ENCODE data around the gene MYO18A.

Gene MYO18A

GRCh38 chr17:29041571-29041970 lies 138.6 kb downstream of the MYO18A start:
- Histone ChIP-seq H3K27ac (ENCODE audit: low read depth in 2 of 2, low read length in 2 of 2) (no peak overlapping the region), H3K36me3 (ENCODE audit: control insufficient read depth in 2 of 2, insufficient read depth in 2 of 2, low read length in 2 of 2) (no peaks in the 10 kb centered on the region), H3K4me1 (ENCODE audit: control insufficient read depth in 2 of 2, insufficient read depth in 2 of 2, low read length in 2 of 2) (peaks cover 3 to 4% of the 10 kb centered on the region in 2 donors), H3K9ac (ENCODE audit: low read depth in 1 of 2, low read length in 2 of 2) (no peak overlapping the region), H3K27me3 (ENCODE audit: control insufficient read depth in 2 of 2, insufficient read depth in 2 of 2, low read length in 2 of 2) (peaks cover 0 to 3% of the 10 kb centered on the region in 2 donors), H3K4me3 (ENCODE audit: low read length in 2 of 2) (no peak overlapping the region), H3K9me3 (ENCODE audit: control insufficient read depth in 2 of 2, low read length in 2 of 2) (no peaks in the 10 kb centered on the region)

- no peaks in the 10 kb centered on the region for H3K9me3 ChIP-seq (ENCODE audit: control insufficient read depth in 2 of 2, low read length in 2 of 2)
- H3K4me3 ChIP-seq (ENCODE audit: low read length in 2 of 2) = no peak overlapping the region
- H3K9ac ChIP-seq (ENCODE audit: low read depth in 1 of 2, low read length in 2 of 2) = no peak overlapping the region
- H3K4me1 ChIP-seq (ENCODE audit: control insufficient read depth in 2 of 2, insufficient read depth in 2 of 2, low read length in 2 of 2) = peaks cover 3 to 4% of the 10 kb centered on the region in 2 donors
- H3K27me3 ChIP-seq (ENCODE audit: control insufficient read depth in 2 of 2, insufficient read depth in 2 of 2, low read length in 2 of 2) = peaks cover 0 to 5% of the 10 kb centered on the region in 2 donors
- H3K36me3 ChIP-seq (ENCODE audit: control insufficient read depth in 2 of 2, insufficient read depth in 2 of 2, low read length in 2 of 2) = no peaks in the 10 kb centered on the region
- H3K27ac ChIP-seq (ENCODE audit: low read depth in 2 of 2, low read length in 2 of 2) = no peak overlapping the region
Observed at GRCh38 chr17:29041091-29041490, 139.1 kb downstream of the MYO18A start.

- Histone ChIP-seq H3K27me3 (ENCODE audit: control insufficient read depth in 2 of 2, insufficient read depth in 2 of 2, low read length in 2 of 2) (peaks cover 0 to 6% of the 10 kb centered on the region in 2 donors), H3K9ac (ENCODE audit: low read depth in 1 of 2, low read length in 2 of 2) (no peak overlapping the region), H3K27ac (ENCODE audit: low read depth in 2 of 2, low read length in 2 of 2) (no peak overlapping the region), H3K4me3 (ENCODE audit: low read length in 2 of 2) (no peak overlapping the region), H3K4me1 (ENCODE audit: control insufficient read depth in 2 of 2, insufficient read depth in 2 of 2, low read length in 2 of 2) (peaks cover 3 to 4% of the 10 kb centered on the region in 2 donors), H3K36me3 (ENCODE audit: control insufficient read depth in 2 of 2, insufficient read depth in 2 of 2, low read length in 2 of 2) (no peaks in the 10 kb centered on the region), H3K9me3 (ENCODE audit: control insufficient read depth in 2 of 2, low read length in 2 of 2) (no peaks in the 10 kb centered on the region)
Observed at GRCh38 chr17:29039764-29040598, 140.2 kb downstream of the MYO18A start.

GRCh38 chr17:29038085-29038795 lies 142.0 kb downstream of the MYO18A start:
- Histone ChIP-seq H3K4me1 (ENCODE audit: control insufficient read depth in 2 of 2, insufficient read depth in 2 of 2, low read length in 2 of 2) (peaks cover 3 to 4% of the 10 kb centered on the region in 2 donors), H3K27me3 (ENCODE audit: control insufficient read depth in 2 of 2, insufficient read depth in 2 of 2, low read length in 2 of 2) (peaks cover 6% of the 10 kb centered on the region in 2 donors), H3K36me3 (ENCODE audit: control insufficient read depth in 2 of 2, insufficient read depth in 2 of 2, low read length in 2 of 2) (no peaks in the 10 kb centered on the region), H3K9ac (ENCODE audit: low read depth in 1 of 2, low read length in 2 of 2) (no peak overlapping the region), H3K9me3 (ENCODE audit: control insufficient read depth in 2 of 2, low read length in 2 of 2) (peaks cover 0 to 3% of the 10 kb centered on the region in 2 donors), H3K4me3 (ENCODE audit: low read length in 2 of 2) (no peak overlapping the region), H3K27ac (ENCODE audit: low read depth in 2 of 2, low read length in 2 of 2) (no peak overlapping the region)

- Histone ChIP-seq H3K36me3 (ENCODE audit: control insufficient read depth in 2 of 2, insufficient read depth in 2 of 2, low read length in 2 of 2) (no peaks in the 10 kb centered on the region), H3K4me3 (ENCODE audit: low read length in 2 of 2) (no peak overlapping the region), H3K27me3 (ENCODE audit: control insufficient read depth in 2 of 2, insufficient read depth in 2 of 2, low read length in 2 of 2) (peaks cover 6 to 7% of the 10 kb centered on the region in 2 donors), H3K9ac (ENCODE audit: low read depth in 1 of 2, low read length in 2 of 2) (no peak overlapping the region), H3K9me3 (ENCODE audit: control insufficient read depth in 2 of 2, low read length in 2 of 2) (peaks cover 0 to 3% of the 10 kb centered on the region in 2 donors), H3K4me1 (ENCODE audit: control insufficient read depth in 2 of 2, insufficient read depth in 2 of 2, low read length in 2 of 2) (no peaks in the 10 kb centered on the region), H3K27ac (ENCODE audit: low read depth in 2 of 2, low read length in 2 of 2) (no peak overlapping the region)
Observed at GRCh38 chr17:29037739-29038084, 142.5 kb downstream of the MYO18A start.

- Histone ChIP-seq H3K27ac (ENCODE audit: low read depth in 2 of 2, low read length in 2 of 2) (no peak overlapping the region), H3K9me3 (ENCODE audit: control insufficient read depth in 2 of 2, low read length in 2 of 2) (peaks cover 0 to 3% of the 10 kb centered on the region in 2 donors), H3K4me3 (ENCODE audit: low read length in 2 of 2) (no peak overlapping the region), H3K4me1 (ENCODE audit: control insufficient read depth in 2 of 2, insufficient read depth in 2 of 2, low read length in 2 of 2) (no peaks in the 10 kb centered on the region), H3K27me3 (ENCODE audit: control insufficient read depth in 2 of 2, insufficient read depth in 2 of 2, low read length in 2 of 2) (peaks cover 6 to 17% of the 10 kb centered on the region in 2 donors), H3K36me3 (ENCODE audit: control insufficient read depth in 2 of 2, insufficient read depth in 2 of 2, low read length in 2 of 2) (no peaks in the 10 kb centered on the region), H3K9ac (ENCODE audit: low read depth in 1 of 2, low read length in 2 of 2) (no peak overlapping the region)
Observed at GRCh38 chr17:29036584-29036983, 143.6 kb downstream of the MYO18A start.

- Histone ChIP-seq H3K36me3 (ENCODE audit: control insufficient read depth in 2 of 2, insufficient read depth in 2 of 2, low read length in 2 of 2) (no peaks in the 10 kb centered on the region), H3K9me3 (ENCODE audit: control insufficient read depth in 2 of 2, low read length in 2 of 2) (peaks cover 0 to 3% of the 10 kb centered on the region in 2 donors), H3K27ac (ENCODE audit: low read depth in 2 of 2, low read length in 2 of 2) (no peak overlapping the region), H3K4me1 (ENCODE audit: control insufficient read depth in 2 of 2, insufficient read depth in 2 of 2, low read length in 2 of 2) (no peaks in the 10 kb centered on the region), H3K9ac (ENCODE audit: low read depth in 1 of 2, low read length in 2 of 2) (no peak overlapping the region), H3K27me3 (ENCODE audit: control insufficient read depth in 2 of 2, insufficient read depth in 2 of 2, low read length in 2 of 2) (peaks cover 6 to 24% of the 10 kb centered on the region in 2 donors), H3K4me3 (ENCODE audit: low read length in 2 of 2) (no peak overlapping the region)
Observed at GRCh38 chr17:29034510-29034909, 145.7 kb downstream of the MYO18A start.

GRCh38 chr17:29032857-29033197 lies 147.4 kb downstream of the MYO18A start:
- H3K27me3 ChIP-seq (ENCODE audit: control insufficient read depth in 2 of 2, insufficient read depth in 2 of 2, low read length in 2 of 2) = peaks cover 6 to 24% of the 10 kb centered on the region in 2 donors
- no peak overlapping the region for H3K27ac ChIP-seq (ENCODE audit: low read depth in 2 of 2, low read length in 2 of 2)
- no peaks in the 10 kb centered on the region for H3K4me1 ChIP-seq (ENCODE audit: control insufficient read depth in 2 of 2, insufficient read depth in 2 of 2, low read length in 2 of 2)
- peaks cover 0 to 3% of the 10 kb centered on the region in 2 donors for H3K9me3 ChIP-seq (ENCODE audit: control insufficient read depth in 2 of 2, low read length in 2 of 2)
- no peak overlapping the region for H3K4me3 ChIP-seq (ENCODE audit: low read length in 2 of 2)
- H3K9ac ChIP-seq (ENCODE audit: low read depth in 1 of 2, low read length in 2 of 2) = no peak overlapping the region
- no peaks in the 10 kb centered on the region for H3K36me3 ChIP-seq (ENCODE audit: control insufficient read depth in 2 of 2, insufficient read depth in 2 of 2, low read length in 2 of 2)

GRCh38 chr17:29032013-29032856 lies 148.0 kb downstream of the MYO18A start:
- Histone ChIP-seq H3K9me3 (ENCODE audit: control insufficient read depth in 2 of 2, low read length in 2 of 2) (peaks cover 0 to 3% of the 10 kb centered on the region in 2 donors), H3K9ac (ENCODE audit: low read depth in 1 of 2, low read length in 2 of 2) (no peak overlapping the region), H3K4me3 (ENCODE audit: low read length in 2 of 2) (no peak overlapping the region), H3K27ac (ENCODE audit: low read depth in 2 of 2, low read length in 2 of 2) (no peak overlapping the region), H3K4me1 (ENCODE audit: control insufficient read depth in 2 of 2, insufficient read depth in 2 of 2, low read length in 2 of 2) (no peaks in the 10 kb centered on the region), H3K36me3 (ENCODE audit: control insufficient read depth in 2 of 2, insufficient read depth in 2 of 2, low read length in 2 of 2) (no peaks in the 10 kb centered on the region), H3K27me3 (ENCODE audit: control insufficient read depth in 2 of 2, insufficient read depth in 2 of 2, low read length in 2 of 2) (peaks cover 6 to 23% of the 10 kb centered on the region in 2 donors)
